Left ventricle myocardium superior (tissue), 1 donor: Measurements from ENCODE around the gene C12orf56. TPM values are rescaled to one million over a fixed set of nuclear protein-coding genes. Genes with fewer than 3 reads are reported as not detected.

Experiments used
- ATAC-seq: fragments of 200-7000 bp; cut with Tn5 transposase; one replicate; pipeline ENCODE4 v1.9.1; 2020; ENCODE audit warnings: mild to moderate bottlenecking, moderate library complexity
- DNase-seq: peaks from one replicate; pipeline ENCODE4 v3.0.0-alpha.2; 2020
- intact Hi-C: fragments of 100-400 bp; cut with micrococcal nuclease; formaldehyde crosslinking; loops from one replicate; pipeline ENCODE4 v1.11.0; 2022
- long read RNA-seq: library from polyadenylated mRNA; unstranded; transcript quantifications from one replicate; pipeline ENCODE4 v2.0.0, GENCODE V29; 2021
- total RNA-seq: library from RNA; stranded (reverse); fragmentation: NEBNext Ultra II Directional; extraction: Animal tissue kit (Norgen Biotek cat#: 25700); gene quantifications from one replicate; pipeline ENCODE4 v1.2.1, GENCODE V29; 2021
- donor health status: DM: no; HTN: yes; CAD: no; lungs with severe emphysema.

C12orf56 gene
- not detected for total RNA-seq
- long read RNA-seq: 0 reads

- DNase-seq (no peak), ATAC-seq (no peak)
- intact Hi-C loops: no loop called here
Observed at GRCh38 chr12:64390275-64390851, at the start of gene C12orf56. C12orf56 (minus strand) TSS chr12:64390758; CDS start chr12:64390565, 193 bp downstream.

- DNase-seq (no peak), ATAC-seq (no peak)
- intact Hi-C loops: no loop called here
Observed at GRCh38 chr12:64440100-64440499, 49.5 kb upstream of the C12orf56 start.

- intact Hi-C loops: no loop called here
- DNase-seq (no peak), ATAC-seq (no peak)
Observed at GRCh38 chr12:64433915-64434314, 43.4 kb upstream of the C12orf56 start.

GRCh38 chr12:64431791-64432190 lies 41.2 kb upstream of the C12orf56 start:
- intact Hi-C loops: no loop called here
- DNase-seq: no peak
- ATAC-seq: no peak

GRCh38 chr12:64430886-64431285 lies 40.3 kb upstream of the C12orf56 start:
- intact Hi-C loops: no loop called here
- ATAC-seq: no peak
- DNase-seq: no peak

- ATAC-seq: no peak
- DNase-seq: no peak
- intact Hi-C loops: loop anchor here (10.0 kb wide), 1 partner anchor 56 kb away; no protein-coding TSS in a partner anchor
Observed at GRCh38 chr12:64428956-64429355, 38.4 kb upstream of the C12orf56 start.

- intact Hi-C loops: loop anchor here (10.0 kb wide), 1 partner anchor 57 kb away; no protein-coding TSS in a partner anchor
- no peak for DNase-seq
- ATAC-seq: no peak
Observed at GRCh38 chr12:64427988-64428387, 37.4 kb upstream of the C12orf56 start.

GRCh38 chr12:64419696-64420095 lies 29.1 kb upstream of the C12orf56 start:
- ATAC-seq: no peak
- no peak for DNase-seq
- intact Hi-C loops: loop anchor here (10.0 kb wide), 1 partner anchor 65 kb away; no protein-coding TSS in a partner anchor

- DNase-seq: no peak
- ATAC-seq: no peak
- intact Hi-C loops: no loop called here
Observed at GRCh38 chr12:64418209-64418608, 27.7 kb upstream of the C12orf56 start.

GRCh38 chr12:64413884-64414283 lies 23.3 kb upstream of the C12orf56 start:
- no peak for ATAC-seq
- no peak for DNase-seq
- intact Hi-C loops: no loop called here

- no peak for ATAC-seq
- DNase-seq: no peak
- intact Hi-C loops: no loop called here
Observed at GRCh38 chr12:64412459-64412858, 21.9 kb upstream of the C12orf56 start.

GRCh38 chr12:64411427-64411826 lies 20.9 kb upstream of the C12orf56 start:
- DNase-seq (no peak), ATAC-seq (no peak)
- intact Hi-C loops: no loop called here

- ATAC-seq (no peak), DNase-seq (no peak)
- intact Hi-C loops: no loop called here
Observed at GRCh38 chr12:64407342-64408223, 17.0 kb upstream of the C12orf56 start.

- peak; percentile 67 for DNase-seq
- ATAC-seq: peak; percentile 61
- intact Hi-C loops: no loop called here
Observed at GRCh38 chr12:64404470-64405256, 14.1 kb upstream of the C12orf56 start.

- ATAC-seq (peak; percentile 97), DNase-seq (peak; percentile 98)
- intact Hi-C loops: no loop called here
Observed at GRCh38 chr12:64403707-64404469, 13.3 kb upstream of the C12orf56 start, which contains the start of gene XPOT. XPOT (plus strand) TSS chr12:64404392; CDS start chr12:64410036, 5,644 bp downstream.

GRCh38 chr12:64402181-64402580 lies 11.6 kb upstream of the C12orf56 start:
- ATAC-seq (no peak), DNase-seq (no peak)
- intact Hi-C loops: no loop called here

- no peak for ATAC-seq
- intact Hi-C loops: no loop called here
- no peak for DNase-seq
Observed at GRCh38 chr12:64400041-64400440, 9.5 kb upstream of the C12orf56 start.

GRCh38 chr12:64395739-64396138 lies 5.2 kb upstream of the C12orf56 start:
- intact Hi-C loops: no loop called here
- ATAC-seq: peak; percentile 11

GRCh38 chr12:64392221-64392620 lies 1.7 kb upstream of the C12orf56 start:
- intact Hi-C loops: no loop called here
- DNase-seq (no peak), ATAC-seq (no peak)

More at GRCh38 chr12:64395739-64396138, 5.2 kb upstream of the C12orf56 start:
- DNase-seq: no peak
